ENCODE measurements around the gene SERF1A. TPM values are rescaled to one million over a fixed set of nuclear protein-coding genes. Genes with fewer than 3 reads are reported as not detected.
"Not testable (repeated sequence)": the region's sequence is repeated elsewhere in the genome, so short reads cannot be mapped to it uniquely, and the experiment has no call there.

The SERF1A gene
- total and polyA plus RNA-seq, 4 donors: 1.5 to 7.8 (median 4.3) TPM

GRCh38 chr5:70931709-70932368 lies 31.4 kb downstream of the SERF1A start:
- WGBS, 2 donors: no CpG with 5 or more reads among the region's 6 CpGs
- not testable (repeated sequence) for ATAC-seq (ENCODE audit: insufficient read depth, low FRiP score); H3K4me1 ChIP-seq (ENCODE audit: control insufficient read depth in 5 of 5, insufficient read depth in 5 of 5, low read length in 5 of 5)

GRCh38 chr5:70932560-70932959 lies 32.1 kb downstream of the SERF1A start:
- H3K27ac ChIP-seq (ENCODE audit: low read depth in 1 of 2, low read length in 1 of 2); H3K27me3 ChIP-seq (ENCODE audit: control insufficient read depth in 3 of 3, insufficient read depth in 3 of 3, low read length in 2 of 3); H3K36me3 ChIP-seq (ENCODE audit: control insufficient read depth in 4 of 4, insufficient read depth in 4 of 4, low read length in 4 of 4); H3K4me3 ChIP-seq; ATAC-seq (ENCODE audit: insufficient read depth, low FRiP score); H3K9ac ChIP-seq (ENCODE audit: insufficient read depth in 1 of 2, low read length in 2 of 2); H3K4me1 ChIP-seq (ENCODE audit: control insufficient read depth in 5 of 5, insufficient read depth in 5 of 5, low read length in 5 of 5); H3K9me3 ChIP-seq (ENCODE audit: control insufficient read depth in 4 of 4, insufficient read depth in 3 of 4, low read length in 3 of 4); DNase-seq: not testable (repeated sequence)
- no CpG with 5 or more reads among the region's 1 CpG for WGBS, 2 donors

More at GRCh38 chr5:70931709-70932368, 31.4 kb downstream of the SERF1A start:
- H3K9ac ChIP-seq (ENCODE audit: insufficient read depth in 1 of 2, low read length in 2 of 2); H3K27me3 ChIP-seq (ENCODE audit: control insufficient read depth in 3 of 3, insufficient read depth in 3 of 3, low read length in 2 of 3); H3K27ac ChIP-seq (ENCODE audit: low read depth in 1 of 2, low read length in 1 of 2); H3K36me3 ChIP-seq (ENCODE audit: control insufficient read depth in 4 of 4, insufficient read depth in 4 of 4, low read length in 4 of 4); H3K9me3 ChIP-seq (ENCODE audit: control insufficient read depth in 4 of 4, insufficient read depth in 3 of 4, low read length in 3 of 4); H3K4me3 ChIP-seq; DNase-seq: not testable (repeated sequence)

- not testable (repeated sequence) for H3K9me3 ChIP-seq (ENCODE audit: control insufficient read depth in 4 of 4, insufficient read depth in 3 of 4, low read length in 3 of 4); H3K27ac ChIP-seq (ENCODE audit: low read depth in 1 of 2, low read length in 1 of 2); H3K36me3 ChIP-seq (ENCODE audit: control insufficient read depth in 4 of 4, insufficient read depth in 4 of 4, low read length in 4 of 4); H3K27me3 ChIP-seq (ENCODE audit: control insufficient read depth in 3 of 3, insufficient read depth in 3 of 3, low read length in 2 of 3); H3K4me3 ChIP-seq; ATAC-seq (ENCODE audit: insufficient read depth, low FRiP score); DNase-seq; H3K9ac ChIP-seq (ENCODE audit: insufficient read depth in 1 of 2, low read length in 2 of 2); H3K4me1 ChIP-seq (ENCODE audit: control insufficient read depth in 5 of 5, insufficient read depth in 5 of 5, low read length in 5 of 5)
- 31% methylated on average over 4 of the region's 10 CpGs; no CpG with 5 or more reads in 1 of the 2 donors for WGBS, 2 donors
These were observed 52.6 kb downstream of the SERF1A start for GRCh38 chr5:70953068-70953467.

Small RNA genes within 50 kb of the gene (small RNA-seq; reads per million reads assigned to genes)
- not detected for gene CDH12P1 (ENCODE audit: low replicate concordance)

Other genes with a start within 250 kb of the SERF1A start
- 10 to 100 TPM; 30.2 to 33.8 TPM for gene SMN1, start 24.4 kb downstream of the SERF1A start, total RNA-seq
- 10 to 100 TPM; 28.8 to 37.9 TPM for gene SMN1, start 24.4 kb downstream of the SERF1A start, polyA plus RNA-seq
- 10 to 100 TPM; 49.5 to 68.8 TPM for gene NAIP, start 124.7 kb downstream of the SERF1A start, total RNA-seq
- 10 to 100 TPM in 1 of 2 donors, 1 to 10 TPM in 1; 7.0 to 41.1 TPM for gene NAIP, start 124.7 kb downstream of the SERF1A start, polyA plus RNA-seq
- 10 to 100 TPM; 27.6 to 62.0 TPM for gene GTF2H2, start 167.0 kb downstream of the SERF1A start, total RNA-seq
- 10 to 100 TPM in 1 of 2 donors, 1 to 10 TPM in 1; 6.9 to 13.1 TPM for gene GTF2H2, start 167.0 kb downstream of the SERF1A start, polyA plus RNA-seq